IPS DF 6.9 (cell line): ENCODE results near the gene FLNB.

ENCODE experiments used
- DNase-seq: peaks from one replicate; pipeline ENCODE4 v3.0.0-alpha.2; 2013; ENCODE audit warnings: low read depth, low spot score
- H3K27ac ChIP-seq: one replicate; pipeline ENCODE4 v1.5.1; 2013; ENCODE audit warnings: low read length, control low read depth
- H3K27me3 ChIP-seq: 2 replicates; pipeline ENCODE4 v1.6.1; 2013; ENCODE audit warnings: mild to moderate bottlenecking, low read length; ENCODE audit not compliant: control insufficient read depth, insufficient read depth
- H3K36me3 ChIP-seq: 2 replicates; pipeline ENCODE4 v1.6.1; 2013; ENCODE audit warnings: low read length; ENCODE audit not compliant: control insufficient read depth, insufficient read depth
- H3K4me1 ChIP-seq: 2 replicates; pipeline ENCODE4 v1.6.1; 2013; ENCODE audit warnings: low read length; ENCODE audit not compliant: control insufficient read depth, insufficient read depth
- H3K4me3 ChIP-seq: 2 replicates; pipeline ENCODE4 v1.5.1; 2013; ENCODE audit warnings: mild to moderate bottlenecking, low read length
- H3K9me3 ChIP-seq: 2 replicates; pipeline ENCODE4 v1.6.1; 2013; ENCODE audit warnings: low read length, inconsistent platforms; ENCODE audit not compliant: control insufficient read depth, insufficient read depth
- WGBS: extraction: QIAGEN DNeasy Blood & Tissue Kit; methylation state at CpG from one replicate; pipeline ENCODE4 v1.1.7; 2013; ENCODE audit warnings: mixed read lengths, missing lambda C conversion rate; ENCODE audit not compliant: insufficient read length, insufficient coverage; 5-methylcytosine and 5-hydroxymethylcytosine counted together

FLNB gene

GRCh38 chr3:58071480-58071971 lies 63.3 kb downstream of the FLNB start:
- no peaks in the 10 kb centered on the region for H3K9me3 ChIP-seq
- H3K36me3 ChIP-seq = no peaks in the 10 kb centered on the region; the same call in 1 of the 2 replicates
- no CpG with 5 or more reads among the region's 7 CpGs for WGBS
- H3K4me1 ChIP-seq = no peaks in the 10 kb centered on the region; the same call in 1 of the 2 replicates
- H3K27me3 ChIP-seq = no peaks in the 10 kb centered on the region
- no peak for DNase-seq
- no peak overlapping the region for H3K4me3 ChIP-seq
- no peak overlapping the region for H3K27ac ChIP-seq

- no peaks in the 10 kb centered on the region; the same call in 1 of the 2 replicates for H3K4me1 ChIP-seq
- peaks cover 2% of the 10 kb centered on the region for H3K36me3 ChIP-seq
- H3K27ac ChIP-seq = no peak overlapping the region
- no CpG with 5 or more reads among the region's 14 CpGs for WGBS
- no peaks in the 10 kb centered on the region for H3K27me3 ChIP-seq
- H3K4me3 ChIP-seq = no peak overlapping the region
- H3K9me3 ChIP-seq = no peaks in the 10 kb centered on the region
- DNase-seq = no peak
Observed at GRCh38 chr3:58072052-58072762, 64.0 kb downstream of the FLNB start.

DNA sequence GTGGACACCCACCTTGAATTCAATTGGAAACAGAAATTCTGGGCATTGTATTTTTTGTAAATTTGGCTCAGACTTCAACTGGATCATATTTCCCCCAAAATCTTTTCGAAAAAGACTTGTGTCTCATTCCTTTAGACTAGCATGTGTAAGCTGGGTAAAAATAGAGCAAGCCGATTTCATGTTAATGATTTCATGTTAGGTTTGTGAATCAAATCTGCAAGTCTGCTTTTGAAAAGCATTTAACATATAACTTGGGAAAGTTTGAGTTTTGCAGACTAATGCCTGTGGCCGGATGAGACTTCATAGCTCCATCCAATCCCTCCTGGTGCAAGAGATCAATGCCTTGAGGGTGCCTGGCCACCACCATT lies 64.5 kb downstream of the FLNB start:
- Histone ChIP-seq H3K27me3 (no peaks in the 10 kb centered on the region), H3K9me3 (no peaks in the 10 kb centered on the region), H3K27ac (no peak overlapping the region), H3K36me3 (peaks cover 2% of the 10 kb centered on the region), H3K4me1 (no peaks in the 10 kb centered on the region; the same call in 1 of the 2 replicates), H3K4me3 (no peak overlapping the region)
- DNase-seq = no peak
- no CpG with 5 or more reads among the region's 3 CpGs for WGBS

GRCh38 chr3:58073301-58074108 lies 65.3 kb downstream of the FLNB start:
- H3K27me3 ChIP-seq = no peaks in the 10 kb centered on the region
- no peaks in the 10 kb centered on the region for H3K4me1 ChIP-seq
- peaks cover 3% of the 10 kb centered on the region for H3K36me3 ChIP-seq
- no CpG with 5 or more reads among the region's 8 CpGs for WGBS
- DNase-seq = no peak
- H3K9me3 ChIP-seq = no peaks in the 10 kb centered on the region
- H3K27ac ChIP-seq = no peak overlapping the region
- no peak overlapping the region for H3K4me3 ChIP-seq

DNA sequence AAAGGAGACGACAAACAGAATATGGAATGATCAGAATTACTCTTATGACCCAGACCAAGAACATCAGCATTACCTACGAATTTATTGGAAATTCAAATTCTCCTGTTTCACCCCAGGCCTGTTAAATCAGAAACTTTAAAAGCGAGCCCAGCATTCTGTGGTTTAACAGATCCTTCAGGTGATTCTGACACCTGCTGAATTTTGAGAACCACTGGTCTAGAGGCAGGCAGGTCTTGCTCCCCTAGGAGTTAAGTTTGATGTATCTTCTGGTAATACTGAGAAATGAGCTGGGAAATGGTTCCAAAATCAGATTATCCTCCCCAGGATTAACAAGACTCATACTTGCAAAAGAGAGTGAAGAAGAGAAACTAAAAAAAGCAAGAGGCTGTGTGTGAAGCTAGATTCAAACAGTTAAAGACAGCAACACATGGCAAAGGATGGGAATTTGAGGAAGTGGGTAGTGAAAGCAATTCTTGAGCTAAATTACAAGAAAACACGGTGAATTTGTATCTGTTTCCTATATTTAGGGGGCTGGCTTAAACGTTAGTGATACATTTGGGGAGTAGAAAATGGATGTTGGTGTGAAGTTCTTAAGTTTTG lies 66.0 kb downstream of the FLNB start:
- DNase-seq = no peak
- no peak overlapping the region for H3K27ac ChIP-seq

GRCh38 chr3:58074997-58075396 lies 66.8 kb downstream of the FLNB start:
- no peak overlapping the region for H3K27ac ChIP-seq

More for the DNA sequence above, 66.0 kb downstream of the FLNB start:
- no CpG with 5 or more reads among the region's 5 CpGs for WGBS
- H3K4me1 ChIP-seq = no peaks in the 10 kb centered on the region
- peaks cover 6% of the 10 kb centered on the region for H3K36me3 ChIP-seq
- H3K4me3 ChIP-seq = no peak overlapping the region
- H3K9me3 ChIP-seq = no peaks in the 10 kb centered on the region
- H3K27me3 ChIP-seq = no peaks in the 10 kb centered on the region

GRCh38 chr3:58077596-58078285 lies 69.5 kb downstream of the FLNB start:
- DNase-seq = no peak
- H3K9me3 ChIP-seq = no peaks in the 10 kb centered on the region
- H3K4me1 ChIP-seq = peaks cover 2% of the 10 kb centered on the region; the same call in 1 of the 2 replicates
- no peak overlapping the region for H3K4me3 ChIP-seq
- no peak overlapping the region for H3K27ac ChIP-seq
- H3K36me3 ChIP-seq = peaks cover 10% of the 10 kb centered on the region
- no peaks in the 10 kb centered on the region for H3K27me3 ChIP-seq

More at GRCh38 chr3:58074997-58075396, 66.8 kb downstream of the FLNB start:
- Histone ChIP-seq H3K36me3 (peaks cover 6% of the 10 kb centered on the region), H3K27me3 (no peaks in the 10 kb centered on the region), H3K4me3 (no peak overlapping the region), H3K4me1 (no peaks in the 10 kb centered on the region), H3K9me3 (no peaks in the 10 kb centered on the region)
- DNase-seq = no peak
- WGBS = no CpG with 5 or more reads among the region's 2 CpGs

DNA sequence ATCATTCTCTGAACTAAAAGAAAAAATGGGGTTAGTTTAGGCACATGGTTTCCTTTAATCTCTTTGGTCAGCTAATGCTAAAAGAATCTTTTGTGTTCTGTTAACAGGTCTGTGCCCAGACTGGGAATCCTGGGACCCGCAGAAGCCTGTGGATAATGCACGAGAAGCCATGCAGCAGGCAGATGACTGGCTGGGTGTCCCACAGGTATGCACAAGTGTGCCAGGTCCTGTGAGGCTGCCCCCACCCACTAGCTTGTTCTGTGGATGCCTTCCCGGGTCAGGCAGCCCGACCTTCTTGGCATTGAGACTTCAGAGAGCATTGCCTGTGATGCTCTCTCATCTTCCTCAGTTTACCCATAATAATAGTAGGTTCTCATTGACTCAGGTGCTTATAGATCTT lies 70.4 kb downstream of the FLNB start:
- H3K36me3 ChIP-seq = peaks cover 10% of the 10 kb centered on the region
- WGBS = no CpG with 5 or more reads among the region's 4 CpGs
- no peak overlapping the region for H3K4me3 ChIP-seq

DNA sequence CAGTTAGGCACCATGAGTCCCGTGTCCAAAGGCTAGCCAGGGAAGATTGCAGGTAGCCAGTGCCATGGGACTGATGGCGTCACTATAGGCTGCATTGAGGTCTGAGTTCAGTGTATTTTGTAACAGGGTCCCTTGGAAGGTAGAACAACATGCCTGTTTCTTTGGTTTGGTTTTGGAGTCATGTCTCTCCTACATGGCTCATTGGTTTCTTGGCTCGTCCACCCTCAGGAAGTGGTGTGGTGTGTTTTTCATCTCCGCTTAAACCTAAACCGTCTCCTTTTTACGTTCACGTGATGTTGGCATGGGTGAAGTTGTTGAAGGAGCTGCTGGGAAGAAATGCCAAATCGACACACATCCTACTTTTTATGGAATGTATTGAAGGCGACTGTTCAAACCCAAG lies 71.6 kb downstream of the FLNB start:
- H3K4me3 ChIP-seq = no peak overlapping the region
- H3K27me3 ChIP-seq = no peaks in the 10 kb centered on the region
- H3K4me1 ChIP-seq = peaks cover 2% of the 10 kb centered on the region; the same call in 1 of the 2 replicates
- H3K9me3 ChIP-seq = no peaks in the 10 kb centered on the region
- H3K36me3 ChIP-seq = peaks cover 10% of the 10 kb centered on the region
- DNase-seq = no peak
- no peak overlapping the region for H3K27ac ChIP-seq
- WGBS = no CpG with 5 or more reads among the region's 9 CpGs

More for the DNA sequence above, 70.4 kb downstream of the FLNB start:
- Histone ChIP-seq H3K27ac (no peak overlapping the region), H3K4me1 (peaks cover 2% of the 10 kb centered on the region; the same call in 1 of the 2 replicates), H3K27me3 (no peaks in the 10 kb centered on the region), H3K9me3 (no peaks in the 10 kb centered on the region)
- no peak for DNase-seq

GRCh38 chr3:58082047-58082446 lies 73.8 kb downstream of the FLNB start:
- Histone ChIP-seq H3K4me1 (peaks cover 2% of the 10 kb centered on the region; the same call in 1 of the 2 replicates), H3K27ac (no peak overlapping the region), H3K27me3 (no peaks in the 10 kb centered on the region), H3K4me3 (no peak overlapping the region), H3K9me3 (no peaks in the 10 kb centered on the region), H3K36me3 (peaks cover 8% of the 10 kb centered on the region)
- WGBS = no CpG with 5 or more reads among the region's 7 CpGs
- no peak for DNase-seq
